ENCODE data around the gene GBP5. TPM values are rescaled to one million over a fixed set of nuclear protein-coding genes. Genes with fewer than 3 reads are reported as not detected.

Gene GBP5
- total RNA-seq = under 0.01 TPM in 1 of 2 replicates, not detected in the other

GRCh38 chr1:89272269-89273041 lies at the start of gene GBP5:
GBP5 (minus strand) TSS chr1:89272860; CDS start chr1:89269555, 3,305 bp downstream.

Other genes with a start within 250 kb of the GBP5 start
- gene GBP3, start 250.0 kb downstream of the GBP5 start, total RNA-seq = 38.3 and 57.4 TPM in 2 replicates
- 27.8 and 66.4 TPM in 2 replicates for gene GBP1, start 207.7 kb downstream of the GBP5 start, total RNA-seq
- 8.7 and 39.8 TPM in 2 replicates for gene GBP2, start 146.7 kb downstream of the GBP5 start, total RNA-seq
- not detected in 2 replicates for gene GBP7, start 96.9 kb downstream of the GBP5 start, total RNA-seq
- 2.0 and 3.4 TPM in 2 replicates for gene GBP4, start 73.9 kb downstream of the GBP5 start, total RNA-seq
- gene GBP6, start 91.2 kb upstream of the GBP5 start, total RNA-seq = not detected in 2 replicates